ENCODE results near the gene TMEM186.
"Not testable (repeated sequence)": the region's sequence is repeated elsewhere in the genome, so short reads cannot be mapped to it uniquely, and the experiment has no call there.

Gene TMEM186, protein sequence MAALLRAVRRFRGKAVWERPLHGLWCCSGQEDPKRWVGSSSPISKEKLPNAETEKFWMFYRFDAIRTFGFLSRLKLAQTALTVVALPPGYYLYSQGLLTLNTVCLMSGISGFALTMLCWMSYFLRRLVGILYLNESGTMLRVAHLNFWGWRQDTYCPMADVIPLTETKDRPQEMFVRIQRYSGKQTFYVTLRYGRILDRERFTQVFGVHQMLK

DNA sequence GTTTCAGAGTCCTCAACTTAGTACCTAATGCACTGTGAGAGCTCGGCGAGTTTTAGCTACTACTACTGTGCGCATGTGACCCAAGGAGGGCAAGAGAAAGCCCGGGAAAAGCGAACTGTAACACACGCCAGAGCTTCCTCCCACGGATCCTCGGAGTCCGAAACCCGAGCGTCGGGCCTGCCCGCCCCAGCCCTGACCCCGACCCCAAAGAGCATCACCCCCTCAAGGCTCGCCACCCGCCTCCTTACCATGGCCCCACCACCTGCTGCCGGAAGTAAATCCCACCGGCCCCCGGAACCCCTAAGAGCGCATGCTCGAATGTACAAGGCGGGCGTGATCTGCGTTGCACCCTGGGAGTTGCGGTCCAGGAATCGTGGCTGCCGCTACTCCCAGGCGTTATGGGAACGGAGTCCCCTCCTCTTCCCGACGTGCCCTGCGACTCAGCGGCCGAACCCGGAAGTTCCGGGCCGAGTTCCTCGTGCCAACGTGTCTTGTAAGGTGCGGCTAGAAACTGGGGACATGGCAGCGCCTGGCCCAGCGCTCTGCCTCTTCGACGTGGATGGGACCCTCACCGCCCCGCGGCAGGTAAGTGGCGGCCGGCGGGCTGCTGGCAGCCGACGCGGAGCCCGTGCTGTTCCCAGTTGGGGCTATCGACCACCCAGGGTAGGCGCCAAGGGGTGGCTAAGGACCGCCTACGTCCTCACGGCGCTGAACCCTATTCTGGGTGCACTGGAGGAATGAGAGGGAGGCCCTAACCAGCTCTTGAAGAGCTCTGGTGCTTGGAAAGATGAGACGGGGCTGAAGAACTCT, at the start of gene TMEM186, which contains the start of gene PMM2:
Gene TMEM186 (minus strand): TSS at position 276 of the 810 bp plus-strand sequence. CDS start 25 bp downstream, at position 251.
Gene PMM2 (plus strand): TSS at position 476 of the 810 bp plus-strand sequence. CDS start 44 bp downstream, at position 520.
- DNase-seq (ENCODE audit: low spot score): peak; percentile 99

DNA sequence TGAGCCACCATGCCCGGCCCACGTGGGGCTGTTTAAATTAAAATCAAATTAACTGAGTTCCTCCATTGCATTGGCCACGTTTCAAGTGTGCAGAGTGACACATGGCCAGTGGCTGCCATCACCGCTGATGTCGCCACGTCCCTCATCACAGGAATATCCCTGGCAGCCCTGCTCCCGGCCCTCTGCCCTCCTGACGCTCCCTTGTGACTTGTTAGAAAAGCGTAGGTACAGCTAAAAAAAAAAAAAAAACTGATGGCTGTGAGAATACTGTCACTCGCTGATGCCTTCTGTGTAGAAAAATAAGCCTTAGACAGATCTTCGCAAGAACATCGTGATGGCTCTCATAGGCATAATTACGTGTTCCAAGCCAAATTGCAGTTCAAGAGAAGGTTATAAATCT, 49.7 kb upstream of the TMEM186 start:
- no peak for DNase-seq (ENCODE audit: low spot score)

DNA sequence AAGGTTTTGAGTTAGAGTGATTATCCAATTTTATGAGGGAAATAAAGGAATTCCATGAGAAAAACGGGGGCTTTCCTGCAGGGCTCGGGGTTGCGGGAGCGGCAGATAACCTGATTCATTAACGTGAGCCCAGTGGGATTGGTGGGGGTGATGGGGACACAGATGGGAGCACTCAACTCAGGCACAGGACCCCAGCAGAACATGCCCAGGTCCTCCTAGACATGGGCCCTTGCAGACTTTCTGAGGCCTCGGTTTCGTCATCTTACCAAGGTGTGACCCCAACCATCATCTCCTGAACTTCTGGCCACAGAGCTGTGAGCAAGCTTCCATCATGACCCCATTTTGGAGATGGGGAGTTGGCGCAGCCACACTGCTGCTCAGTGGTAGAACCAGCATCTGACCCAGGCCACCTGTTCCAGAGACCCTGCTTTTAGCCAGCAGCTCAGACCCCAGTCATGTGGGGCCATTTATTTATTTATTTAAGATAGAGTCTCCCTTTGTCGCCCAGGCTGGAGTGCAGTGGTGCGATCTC, 49.0 kb upstream of the TMEM186 start:
- no peak for DNase-seq (ENCODE audit: low spot score)

DNA sequence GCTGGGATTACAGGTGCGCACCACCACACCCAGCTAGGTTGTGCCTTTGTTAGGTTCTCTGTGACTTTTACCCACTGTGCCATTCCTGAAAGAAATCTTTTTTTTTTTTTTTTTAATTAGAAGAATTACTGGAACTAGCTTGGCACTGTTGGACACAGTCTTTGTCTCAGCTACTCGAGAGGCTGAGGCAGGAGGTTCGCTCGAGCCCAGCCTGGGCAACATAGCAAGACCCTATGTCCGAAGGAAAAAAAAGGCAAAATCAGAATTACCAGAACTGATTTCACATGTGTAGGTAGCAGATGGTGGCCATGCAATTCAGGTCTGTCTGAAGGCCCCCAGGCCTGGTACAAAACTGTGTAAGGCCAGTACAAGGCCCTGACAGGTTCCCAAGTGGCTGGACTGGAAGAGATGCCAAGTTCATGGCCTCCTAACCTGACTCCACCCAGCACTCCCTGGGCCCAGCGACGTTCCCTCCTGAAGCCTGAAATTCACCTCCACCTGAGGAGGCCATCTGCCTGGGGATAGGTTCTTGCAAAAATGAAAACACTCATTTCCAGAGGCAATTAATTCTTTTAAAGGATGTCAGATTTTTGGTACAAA, 48.4 kb upstream of the TMEM186 start:
- DNase-seq (ENCODE audit: low spot score): no peak

DNA sequence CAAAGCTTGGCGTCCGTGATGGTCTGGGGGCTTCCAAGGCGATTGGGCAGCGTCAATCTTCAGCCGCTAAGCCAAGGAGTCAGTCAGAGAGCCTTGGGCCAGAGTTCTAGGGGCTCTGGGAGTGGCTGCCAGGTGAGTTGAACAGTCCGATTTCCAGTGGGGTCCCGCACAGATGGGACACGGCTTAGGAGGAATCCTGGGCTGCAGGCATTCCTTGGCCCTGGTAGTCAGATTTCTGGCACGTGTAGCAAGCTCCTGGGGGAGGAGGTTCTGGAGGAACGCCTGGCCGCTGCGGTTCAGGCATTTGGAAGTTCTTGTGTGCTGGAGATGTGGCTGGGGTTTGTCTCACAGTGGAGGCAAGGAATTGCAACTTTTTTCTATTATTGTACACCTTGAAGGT, 45.9 kb upstream of the TMEM186 start:
- not testable (repeated sequence) for DNase-seq (ENCODE audit: low spot score)

GRCh38 chr16:8842016-8842415, 44.6 kb upstream of the TMEM186 start:
- DNase-seq (ENCODE audit: low spot score): not testable (repeated sequence)

DNA sequence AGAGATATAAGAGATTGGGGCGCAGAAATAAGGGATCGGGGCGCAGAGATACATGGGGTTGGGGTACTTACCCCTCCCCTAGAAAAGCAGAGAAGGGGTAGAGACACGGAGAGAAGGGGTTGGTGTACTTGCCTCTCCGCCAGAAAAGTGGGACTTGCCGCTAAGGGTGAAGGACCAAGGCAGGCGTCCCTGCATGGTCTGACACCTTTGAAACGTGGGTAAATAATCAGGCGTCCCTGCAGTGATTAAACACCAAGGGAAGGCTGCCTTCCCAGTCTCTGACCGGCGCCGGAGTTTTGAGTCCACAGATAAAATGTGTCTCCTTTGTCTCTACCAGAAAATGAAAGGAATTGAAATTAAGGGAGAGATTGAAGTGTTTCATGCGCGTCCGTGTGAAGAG, 40.2 kb upstream of the TMEM186 start:
- not testable (repeated sequence) for DNase-seq (ENCODE audit: low spot score)

DNA sequence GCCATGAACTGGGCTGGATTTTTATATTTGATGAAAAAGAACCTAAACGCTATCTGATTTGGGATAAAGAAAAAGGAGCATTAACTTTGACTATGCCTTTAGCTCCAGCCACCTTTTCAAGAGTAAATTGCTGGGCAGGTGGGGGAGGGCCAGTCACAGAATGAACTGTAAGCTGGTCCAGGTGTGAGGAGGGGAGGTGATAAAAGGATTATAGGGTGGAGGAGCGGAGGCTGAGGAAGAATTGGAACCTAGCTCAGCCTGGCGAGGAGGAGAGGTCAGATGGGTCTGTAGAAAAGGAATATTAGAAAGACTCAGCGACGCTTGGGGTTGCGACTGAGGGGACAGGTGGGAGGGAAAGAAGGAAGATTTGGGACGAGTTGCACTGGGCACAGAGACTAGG, 39.4 kb upstream of the TMEM186 start:
- not testable (repeated sequence) for DNase-seq (ENCODE audit: low spot score)

GRCh38 chr16:8832717-8833105, 35.3 kb upstream of the TMEM186 start:
- no peak for DNase-seq (ENCODE audit: low spot score)

DNA sequence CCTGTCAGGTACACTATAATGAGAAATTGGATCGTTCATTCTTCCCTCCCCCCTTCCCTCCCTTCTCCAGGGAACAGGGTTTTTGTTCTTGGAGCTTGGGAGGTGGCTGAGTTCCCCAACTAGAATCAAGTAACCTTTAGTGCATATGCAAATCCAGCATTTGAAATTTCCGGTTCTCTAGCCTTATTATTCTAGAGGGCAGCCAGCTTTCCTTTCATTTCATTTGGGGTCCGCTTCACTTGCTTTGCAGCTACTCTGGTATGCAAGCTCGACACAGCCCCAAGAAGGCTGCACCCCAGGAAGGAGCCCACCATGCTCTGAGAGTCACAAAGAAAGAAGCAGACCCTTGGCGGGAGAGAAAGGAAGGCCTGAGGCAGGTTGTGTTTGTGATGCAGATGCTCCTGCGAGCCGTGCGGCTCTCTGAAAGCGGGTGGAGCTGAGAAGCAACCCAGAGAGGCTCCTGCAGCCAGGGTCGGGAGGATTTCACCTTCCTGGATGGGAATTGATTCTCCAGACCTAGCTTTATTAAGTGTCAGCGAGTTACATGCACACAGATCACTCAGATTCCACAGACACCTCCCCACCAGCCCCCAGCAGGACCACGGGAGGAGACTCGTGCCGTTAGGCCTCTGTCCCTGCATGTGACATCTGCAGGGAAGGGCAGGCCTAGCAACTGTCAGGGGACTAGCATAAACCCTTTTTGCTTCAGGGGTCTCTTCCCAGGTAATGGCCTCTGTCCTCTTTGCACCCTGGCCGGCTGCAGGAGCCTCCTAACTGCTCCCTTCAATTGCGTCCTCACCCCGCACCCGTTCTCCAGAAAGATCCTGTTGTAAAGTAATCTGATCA, 34.7 kb upstream of the TMEM186 start:
- DNase-seq (ENCODE audit: low spot score): no peak

DNA sequence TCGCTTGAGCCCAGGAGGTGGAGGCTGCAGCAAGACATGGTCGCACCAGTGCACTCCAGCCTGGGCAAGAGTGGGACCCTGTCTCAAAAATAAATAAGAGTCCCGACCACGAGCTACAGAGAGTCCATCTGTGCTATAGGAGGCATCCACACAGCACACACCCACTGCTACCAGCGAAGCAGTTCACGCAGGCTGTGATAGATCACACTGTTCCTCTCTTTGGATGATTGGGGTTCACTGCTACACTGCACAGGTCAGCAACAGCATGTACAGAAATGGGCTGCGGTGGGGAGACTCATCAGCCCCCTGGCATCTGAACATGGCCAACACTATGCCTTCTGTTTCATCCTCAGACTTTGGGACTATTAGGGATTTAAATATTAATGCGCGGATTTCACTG, 34.0 kb upstream of the TMEM186 start:
- no peak for DNase-seq (ENCODE audit: low spot score)

- DNase-seq (ENCODE audit: low spot score): no peak
Observed at GRCh38 chr16:8828541-8829165, 31.2 kb upstream of the TMEM186 start.

DNA sequence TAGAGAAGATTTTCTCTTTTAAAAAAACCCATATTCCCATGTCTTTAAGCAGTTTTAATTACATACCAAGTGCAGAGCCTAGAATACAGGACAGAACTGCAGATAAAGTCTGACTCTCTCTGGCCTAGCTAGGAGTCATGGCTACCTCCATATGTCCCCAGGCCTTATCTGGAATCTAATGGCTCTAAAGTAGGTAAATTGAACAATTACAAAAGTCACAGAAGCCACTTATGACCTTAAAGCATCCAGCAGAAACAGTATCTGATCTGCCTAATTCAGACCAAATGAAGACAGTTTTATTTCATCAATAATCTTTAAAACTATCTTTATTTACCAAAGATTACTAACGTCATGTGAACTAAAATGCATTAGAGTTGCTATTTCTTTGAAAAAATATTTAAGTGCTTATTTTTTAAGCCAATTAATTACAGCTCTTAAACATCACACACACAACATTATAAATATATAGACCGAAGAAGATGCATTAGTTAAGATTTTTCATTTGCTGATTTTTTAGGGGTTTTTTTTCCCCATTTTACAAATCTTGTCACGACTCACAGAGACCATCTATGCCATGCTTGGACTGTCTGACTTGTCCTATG, 28.9 kb upstream of the TMEM186 start:
- no peak for DNase-seq (ENCODE audit: low spot score)

DNA sequence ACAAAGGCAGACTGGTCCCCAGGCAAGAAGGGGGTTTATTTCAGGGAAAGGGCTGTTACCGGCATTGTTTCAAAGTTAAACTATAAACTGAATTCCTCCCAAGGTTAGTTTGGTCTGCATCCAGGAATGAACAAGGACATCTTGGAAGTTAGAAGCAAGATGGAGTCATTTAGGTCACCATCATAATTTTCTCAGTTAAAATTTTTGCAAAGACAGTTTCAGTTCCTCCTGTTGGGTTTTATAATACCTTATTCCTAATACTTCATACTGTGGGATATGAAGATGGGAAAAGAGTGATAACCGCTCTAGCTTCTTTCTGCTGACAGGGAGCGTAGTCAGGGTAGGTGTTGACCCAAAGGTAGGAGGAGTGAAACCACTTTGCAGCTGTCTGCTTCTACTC, 25.0 kb upstream of the TMEM186 start:
- DNase-seq (ENCODE audit: low spot score): no peak

- DNase-seq (ENCODE audit: low spot score): no peak
Observed at GRCh38 chr16:8819411-8820034, 22.1 kb upstream of the TMEM186 start.

- no peak for DNase-seq (ENCODE audit: low spot score)
Observed at GRCh38 chr16:8818504-8819270, 21.2 kb upstream of the TMEM186 start.

DNA sequence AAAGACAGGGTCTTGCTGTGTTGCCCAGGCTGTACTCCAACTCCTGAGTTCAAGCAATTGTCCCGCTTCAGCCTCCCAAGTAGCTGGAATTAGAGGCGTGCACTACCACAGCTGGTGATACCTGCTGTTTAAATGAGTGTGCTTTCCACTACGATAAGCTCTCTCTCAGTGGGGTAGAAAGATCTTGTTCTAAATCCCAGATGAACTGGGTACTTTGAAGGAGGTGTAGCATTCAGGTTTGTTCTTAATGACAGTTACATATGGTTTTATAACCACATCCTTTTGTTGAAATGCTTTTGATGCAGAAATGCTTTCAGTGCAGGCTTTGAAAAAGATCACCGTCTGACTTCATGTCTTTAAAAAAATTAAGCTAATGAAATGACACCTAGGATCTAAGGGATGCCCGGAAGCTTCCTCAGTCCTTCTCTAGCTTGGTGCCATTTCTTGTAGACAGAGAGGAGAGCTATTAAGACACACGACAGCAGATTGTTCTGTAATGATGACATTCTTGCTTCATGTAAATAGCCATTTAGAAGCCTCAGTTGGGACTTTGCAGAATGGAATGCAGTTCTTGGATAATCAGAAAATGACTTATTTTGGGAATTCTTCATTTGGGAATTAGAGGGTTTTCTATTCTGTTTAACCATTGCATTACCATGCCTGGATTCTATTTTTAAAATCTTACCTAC, 19.7 kb upstream of the TMEM186 start:
- peak; percentile 47 for DNase-seq (ENCODE audit: low spot score)

GRCh38 chr16:8814095-8814806, 16.8 kb upstream of the TMEM186 start:
- no peak for DNase-seq (ENCODE audit: low spot score)

Measured in AG08395 (cell line).